ENCODE data around the gene C9orf50. TPM values are rescaled to one million over a fixed set of nuclear protein-coding genes. Genes with fewer than 3 reads are reported as not detected.

C9orf50 gene
- total RNA-seq, 1 donor from 2014 or later = not detected

- no peaks in the 10 kb centered on the region for H3K27me3 ChIP-seq
- ATAC-seq (no peak), DNase-seq (no peak)
- H3K4me1 ChIP-seq = no peaks in the 10 kb centered on the region
- H3K27ac ChIP-seq = no peak overlapping the region
- intact Hi-C loops (cut with DNase I) = no loop called here
- no peak overlapping the region for H3K4me3 ChIP-seq
- no peaks in the 10 kb centered on the region for H3K9me3 ChIP-seq
- TF ChIP-seq CTCF (IDR thresholded peaks at IDR 0.05) = no peak
- H3K36me3 ChIP-seq = no peaks in the 10 kb centered on the region
Observed at GRCh38 chr9:129582855-129583254, 38.0 kb downstream of the C9orf50 start.

GRCh38 chr9:129581505-129582189 lies 39.3 kb downstream of the C9orf50 start:
- Histone ChIP-seq H3K27me3 (no peaks in the 10 kb centered on the region), H3K9me3 (no peaks in the 10 kb centered on the region), H3K4me3 (no peak overlapping the region), H3K4me1 (peaks cover 1% of the 10 kb centered on the region), H3K27ac (no peak overlapping the region), H3K36me3 (no peaks in the 10 kb centered on the region)
- intact Hi-C loops (cut with DNase I) = no loop called here
- DNase-seq (no peak), ATAC-seq (no peak)
- no peak for TF ChIP-seq CTCF (IDR thresholded peaks at IDR 0.05)

- no peaks in the 10 kb centered on the region for H3K27me3 ChIP-seq
- no peak overlapping the region for H3K4me3 ChIP-seq
- no peak overlapping the region for H3K27ac ChIP-seq
- TF ChIP-seq CTCF (IDR thresholded peaks at IDR 0.05) = no peak
- intact Hi-C loops (cut with DNase I) = no loop called here
- DNase-seq = no peak
- no peaks in the 10 kb centered on the region for H3K36me3 ChIP-seq
- H3K4me1 ChIP-seq = peaks cover 4% of the 10 kb centered on the region
- H3K9me3 ChIP-seq = no peaks in the 10 kb centered on the region
- no peak for ATAC-seq
Observed at GRCh38 chr9:129580211-129580915, 40.5 kb downstream of the C9orf50 start.

GRCh38 chr9:129579294-129579693 lies 41.6 kb downstream of the C9orf50 start:
- ATAC-seq (no peak), DNase-seq (no peak)
- intact Hi-C loops (cut with DNase I) = no loop called here
- TF ChIP-seq CTCF (IDR thresholded peaks at IDR 0.05) = no peak
- Histone ChIP-seq H3K27me3 (no peaks in the 10 kb centered on the region), H3K9me3 (no peaks in the 10 kb centered on the region), H3K4me3 (no peak overlapping the region), H3K36me3 (no peaks in the 10 kb centered on the region), H3K4me1 (peaks cover 4% of the 10 kb centered on the region), H3K27ac (no peak overlapping the region)

GRCh38 chr9:129576546-129577543 lies 44.1 kb downstream of the C9orf50 start:
- no peak for TF ChIP-seq CTCF (IDR thresholded peaks at IDR 0.05)
- DNase-seq (no peak), ATAC-seq (peak; percentile 5)
- intact Hi-C loops (cut with DNase I) = no loop called here
- Histone ChIP-seq H3K27me3 (no peaks in the 10 kb centered on the region), H3K9me3 (no peaks in the 10 kb centered on the region), H3K4me3 (no peak overlapping the region), H3K4me1 (peaks cover 4% of the 10 kb centered on the region), H3K36me3 (no peaks in the 10 kb centered on the region), H3K27ac (no peak overlapping the region)
